ENCODE measurements around the gene KCNJ2.

- TF ChIP-seq, protein P1, sequence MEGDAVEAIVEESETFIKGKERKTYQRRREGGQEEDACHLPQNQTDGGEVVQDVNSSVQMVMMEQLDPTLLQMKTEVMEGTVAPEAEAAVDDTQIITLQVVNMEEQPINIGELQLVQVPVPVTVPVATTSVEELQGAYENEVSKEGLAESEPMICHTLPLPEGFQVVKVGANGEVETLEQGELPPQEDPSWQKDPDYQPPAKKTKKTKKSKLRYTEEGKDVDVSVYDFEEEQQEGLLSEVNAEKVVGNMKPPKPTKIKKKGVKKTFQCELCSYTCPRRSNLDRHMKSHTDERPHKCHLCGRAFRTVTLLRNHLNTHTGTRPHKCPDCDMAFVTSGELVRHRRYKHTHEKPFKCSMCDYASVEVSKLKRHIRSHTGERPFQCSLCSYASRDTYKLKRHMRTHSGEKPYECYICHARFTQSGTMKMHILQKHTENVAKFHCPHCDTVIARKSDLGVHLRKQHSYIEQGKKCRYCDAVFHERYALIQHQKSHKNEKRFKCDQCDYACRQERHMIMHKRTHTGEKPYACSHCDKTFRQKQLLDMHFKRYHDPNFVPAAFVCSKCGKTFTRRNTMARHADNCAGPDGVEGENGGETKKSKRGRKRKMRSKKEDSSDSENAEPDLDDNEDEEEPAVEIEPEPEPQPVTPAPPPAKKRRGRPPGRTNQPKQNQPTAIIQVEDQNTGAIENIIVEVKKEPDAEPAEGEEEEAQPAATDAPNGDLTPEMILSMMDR (optimal IDR thresholded peaks at IDR 0.05 in 1 of 3, IDR thresholded peaks at IDR 0.05 in 1 of 3, conservative IDR thresholded peaks at IDR 0.05 in 1 of 3; ENCODE audit: extremely low read depth in 1 of 3, insufficient read depth in 2 of 3, low read length in 3 of 3) = no peak
- no peak for TF ChIP-seq EZH2 (IDR thresholded peaks at IDR 0.05; ENCODE audit: low read length)
Measured at GRCh38 chr17:70153210-70153609, 16.1 kb upstream of the KCNJ2 start.
